Activated CD4-positive, alpha-beta T cell treated with anti-CD3 and anti-CD28 coated beads, Interleukin-2, amount 50 U/mL, for 16 hours (primary cell): ENCODE data around the gene GRID1.

Experiments
- DNase-seq: peaks from one replicate; pipeline ENCODE4 v3.0.0-alpha.2; 2020

Gene GRID1

DNA sequence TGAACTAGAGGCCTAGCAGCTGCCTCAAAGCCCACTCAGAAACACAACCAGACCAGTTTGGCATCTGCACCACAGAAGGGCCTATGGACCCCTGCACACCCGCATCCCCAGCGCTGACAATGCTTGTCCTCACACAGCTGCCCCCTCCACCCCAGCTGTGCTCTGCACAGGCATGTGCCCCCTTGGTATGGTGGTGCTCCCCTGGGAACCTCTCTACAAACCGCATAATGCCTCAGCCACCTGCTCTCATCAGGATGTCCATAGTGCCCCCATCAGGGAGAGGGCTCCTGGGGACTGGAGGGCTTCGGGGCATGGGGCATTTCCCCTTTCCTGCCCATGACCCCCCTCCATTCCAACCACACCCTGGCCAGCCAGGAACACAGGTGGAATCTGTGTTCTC, 347.5 kb downstream of the GRID1 start:
- DNase-seq, result no peak

DNA sequence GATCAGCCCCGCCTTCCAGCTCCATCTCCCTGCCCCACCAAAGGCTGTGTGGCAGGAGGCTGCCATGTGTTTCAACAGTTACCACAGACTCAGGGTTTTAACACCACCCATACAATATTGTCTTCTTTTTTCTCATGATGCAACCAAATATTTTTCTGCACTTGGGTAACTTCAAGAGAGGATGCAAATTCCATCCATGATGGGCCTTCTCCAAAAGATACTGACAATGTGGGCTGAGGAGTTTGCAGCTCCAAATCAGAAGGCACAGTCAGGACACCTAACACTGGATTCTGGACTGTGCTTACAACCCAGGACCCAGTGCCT, 347.9 kb downstream of the GRID1 start:
- DNase-seq, result no peak

DNA sequence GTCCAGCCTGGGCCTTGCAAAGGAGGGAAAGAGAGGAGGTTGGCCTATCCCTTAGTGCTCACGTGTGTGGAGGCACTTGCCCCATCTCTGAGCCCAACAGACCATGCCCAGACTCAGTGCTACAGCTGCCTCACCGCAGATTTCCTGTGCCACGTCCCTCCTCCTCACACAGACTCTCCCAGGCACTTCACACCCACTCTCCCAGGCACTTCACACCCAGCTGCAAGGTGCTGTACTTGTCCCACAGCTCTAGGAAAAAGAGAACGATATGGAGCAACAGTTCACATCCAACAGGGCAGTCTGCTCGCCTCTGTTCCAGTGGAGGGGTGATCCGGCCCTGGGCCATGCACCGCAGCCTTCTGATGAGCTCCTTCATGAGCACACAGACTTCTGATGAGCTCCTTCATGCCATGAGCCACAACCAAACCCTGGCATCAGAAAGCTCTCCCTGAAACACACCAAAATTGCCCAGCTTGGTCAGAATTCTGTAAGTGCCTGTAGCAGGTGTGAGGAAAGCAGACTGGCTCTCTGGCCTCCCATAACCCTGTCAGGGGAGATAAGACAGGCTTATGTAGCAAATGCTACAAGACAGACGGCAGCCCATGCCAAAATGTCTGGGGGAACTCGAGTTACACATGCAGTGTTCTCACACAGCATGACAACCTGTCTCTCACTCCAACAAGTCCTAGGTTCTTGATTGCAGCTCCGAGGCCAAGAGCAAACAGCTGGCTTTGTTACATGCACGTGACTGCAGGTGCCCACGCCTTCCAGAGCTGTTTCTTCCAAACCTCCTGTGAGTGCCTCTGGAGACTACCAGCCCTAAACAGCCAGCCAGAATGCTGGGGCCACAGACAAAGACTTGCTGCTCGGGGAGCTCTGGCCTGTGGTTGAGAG, 348.5 kb downstream of the GRID1 start:
- no peak for DNase-seq

DNA sequence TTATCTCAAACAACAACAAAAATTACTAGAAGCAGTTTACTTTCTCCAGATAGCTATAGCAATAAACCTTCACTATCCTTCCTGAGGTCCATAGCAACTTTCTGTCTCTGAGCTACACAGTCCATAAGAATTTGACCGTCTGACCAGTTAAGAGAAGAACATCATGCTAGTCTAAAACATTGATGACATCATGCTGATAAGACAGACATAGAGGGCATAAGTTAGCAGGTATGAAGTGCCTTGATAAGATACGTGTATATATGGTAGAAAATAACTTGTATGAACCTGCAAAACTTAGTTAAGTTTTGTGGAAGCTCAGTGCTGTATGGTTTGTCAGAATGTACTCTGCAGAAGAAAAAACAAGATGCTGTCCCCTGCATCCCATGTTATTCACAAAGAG, 353.0 kb downstream of the GRID1 start:
- no peak for DNase-seq

DNA sequence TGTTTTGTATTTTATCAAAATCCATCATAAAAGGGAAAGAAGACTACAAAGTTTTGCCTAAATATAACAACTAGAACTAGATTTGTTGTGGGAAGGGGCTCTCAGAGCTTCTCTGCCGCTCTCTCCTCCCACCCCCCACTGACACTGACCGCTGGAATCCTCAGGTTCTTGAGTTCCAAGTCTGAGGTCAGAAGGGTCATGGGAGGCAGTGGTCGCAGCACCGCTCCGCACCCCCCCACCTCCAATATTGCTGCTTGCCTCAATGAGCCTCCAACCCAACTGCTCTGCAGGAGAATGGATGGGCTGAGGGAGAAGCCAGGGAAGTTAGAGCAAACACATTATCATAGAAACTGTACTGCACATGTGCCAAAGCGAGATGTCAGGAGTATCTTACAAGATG, 359.4 kb downstream of the GRID1 start:
- DNase-seq, result no peak

DNA sequence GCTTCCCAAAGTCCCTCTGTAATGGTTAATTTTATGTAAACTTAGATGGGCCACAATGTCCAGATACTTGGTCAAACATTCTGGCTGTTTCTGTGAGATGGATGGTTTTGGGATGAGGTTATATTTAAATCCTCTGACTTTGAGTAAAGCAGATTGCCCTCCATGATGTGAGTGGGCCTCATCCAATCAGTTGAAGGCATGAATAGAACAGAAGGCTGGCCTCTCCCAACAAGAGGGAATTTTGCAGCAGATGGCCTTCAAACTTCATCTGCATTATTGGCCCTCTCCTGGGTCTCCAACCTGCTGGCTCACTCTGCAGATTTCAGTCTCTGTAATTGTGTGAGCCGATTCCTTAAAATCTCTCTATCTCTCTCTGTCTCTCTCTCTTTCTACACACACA, 362.3 kb downstream of the GRID1 start:
- DNase-seq, result no peak

DNA sequence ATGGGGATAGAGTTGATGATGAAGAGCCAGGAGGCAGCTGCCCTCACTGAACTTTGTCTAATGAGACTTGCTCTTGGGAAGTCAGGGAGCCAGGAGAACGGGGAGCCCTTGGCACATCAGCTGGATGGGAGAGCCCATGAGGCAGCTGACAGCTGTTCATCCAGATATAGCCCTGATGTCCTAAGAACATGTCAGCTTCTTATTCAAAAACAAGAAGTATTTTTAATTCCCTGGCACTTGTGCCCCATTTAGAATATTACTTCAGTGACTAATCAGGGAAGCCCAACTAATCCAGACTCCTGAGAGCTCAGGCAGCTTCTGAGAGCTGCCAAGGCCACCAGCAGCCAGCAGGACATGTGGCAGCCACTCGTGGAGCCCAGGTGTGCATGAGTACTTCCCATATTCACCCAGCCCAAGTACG, 363.4 kb downstream of the GRID1 start:
- no peak for DNase-seq

DNA sequence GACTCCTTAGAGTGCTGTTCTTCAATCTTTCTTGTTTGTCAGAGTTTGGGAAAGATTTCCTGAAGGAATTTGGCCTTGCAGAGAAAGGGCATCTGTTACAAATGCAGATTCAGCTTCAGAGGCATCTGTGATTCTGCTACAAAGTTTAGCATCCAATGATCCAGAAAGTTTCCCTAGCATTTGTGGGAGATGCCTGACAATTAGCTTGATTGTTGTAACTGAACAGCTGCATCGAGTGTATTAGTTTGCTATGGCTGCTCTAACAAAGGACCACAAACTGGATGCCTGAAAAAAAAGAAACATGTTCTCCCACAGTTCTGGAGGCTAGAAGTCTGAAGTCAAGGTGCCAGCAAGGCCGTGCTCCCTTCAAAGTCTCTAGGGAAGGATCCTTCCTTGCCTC, 365.1 kb downstream of the GRID1 start:
- no peak for DNase-seq

DNA sequence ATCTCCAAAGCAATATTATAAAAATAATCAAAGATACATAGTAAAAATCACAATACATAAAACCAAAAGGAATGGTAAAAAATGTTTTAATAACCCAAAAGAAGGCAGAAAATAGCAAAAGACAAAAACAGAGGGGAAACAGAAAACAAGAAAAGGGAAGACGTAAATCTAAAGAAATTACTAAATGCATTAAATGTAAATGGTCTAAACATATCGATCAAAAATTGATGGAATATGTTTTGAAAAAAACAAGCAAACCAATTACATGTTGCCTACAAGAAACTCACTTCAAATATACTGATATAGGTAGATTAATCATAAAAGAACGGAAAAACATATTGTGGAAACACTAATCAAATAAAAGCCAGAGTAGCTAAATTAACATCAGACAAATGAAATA, 369.1 kb downstream of the GRID1 start:
- no peak for DNase-seq

DNA sequence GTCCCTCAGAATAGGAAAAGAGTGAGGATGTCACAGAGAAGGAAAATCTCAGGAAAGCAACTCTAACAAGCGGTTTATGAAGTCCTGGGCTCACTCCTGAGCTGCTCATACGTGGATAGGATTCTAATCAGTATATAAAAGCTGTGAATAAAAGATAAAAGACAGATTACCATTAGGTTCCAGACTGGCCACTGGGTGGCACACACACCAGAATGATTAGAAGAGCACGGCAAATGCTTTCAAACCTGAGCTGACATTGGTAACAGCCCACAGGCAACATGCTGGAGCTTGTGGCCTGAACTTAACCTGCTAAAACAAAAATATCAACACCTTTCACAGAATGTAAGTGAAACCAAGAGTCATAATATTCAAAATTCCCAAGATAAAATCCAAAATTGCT, 370.8 kb downstream of the GRID1 start:
- peak; percentile 16 for DNase-seq

DNA sequence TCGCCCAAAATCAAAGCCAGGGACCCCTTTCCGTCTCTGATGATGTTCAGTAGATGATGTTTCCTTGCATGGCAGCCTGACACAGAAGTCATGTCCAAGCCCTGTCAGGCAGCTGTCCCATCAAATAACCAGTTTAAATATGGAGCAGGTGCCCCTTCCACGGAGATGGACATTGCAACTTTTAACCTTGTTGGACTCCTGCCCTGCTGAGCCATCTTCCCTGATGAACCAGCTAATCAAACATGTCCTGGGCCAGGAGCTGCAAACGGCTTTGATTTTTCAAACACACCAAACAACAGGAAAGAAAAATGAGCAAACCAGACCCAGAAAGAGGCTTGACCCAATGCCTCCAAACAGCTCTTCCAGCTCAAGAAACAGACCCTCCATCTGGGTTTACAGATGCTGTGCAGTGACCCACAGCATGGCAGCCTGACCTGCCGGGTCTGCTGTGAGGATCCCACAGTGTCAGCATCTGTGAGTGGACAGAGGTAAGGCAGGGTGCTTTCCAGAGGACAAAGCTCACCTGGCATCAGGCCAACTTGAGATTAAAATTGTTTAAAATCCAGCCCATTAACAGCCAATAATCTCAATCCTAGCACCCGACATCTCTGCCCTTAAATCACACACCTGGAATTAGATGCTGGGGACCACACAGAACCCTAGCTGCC, 372.6 kb downstream of the GRID1 start:
- DNase-seq, result no peak

DNA sequence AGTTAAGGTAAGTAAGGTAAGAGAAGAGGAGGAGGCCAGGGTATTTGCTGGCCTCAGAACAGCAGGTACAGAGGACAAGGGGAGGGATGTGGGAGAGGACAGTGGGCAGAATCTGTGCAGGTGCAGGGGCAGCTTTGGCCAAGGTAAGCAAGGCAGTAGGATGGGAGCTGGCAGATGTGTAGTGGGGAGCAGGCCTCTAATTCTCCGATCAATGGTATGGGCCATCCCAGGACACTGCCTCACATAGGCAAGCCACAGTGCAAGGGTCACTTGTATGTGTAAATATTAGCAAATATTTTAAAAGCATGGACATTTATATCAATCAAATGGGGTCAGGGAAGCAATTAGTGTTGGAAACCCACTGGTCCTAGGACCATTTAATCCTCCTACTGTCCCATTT, 373.5 kb downstream of the GRID1 start:
- DNase-seq, result no peak

DNA sequence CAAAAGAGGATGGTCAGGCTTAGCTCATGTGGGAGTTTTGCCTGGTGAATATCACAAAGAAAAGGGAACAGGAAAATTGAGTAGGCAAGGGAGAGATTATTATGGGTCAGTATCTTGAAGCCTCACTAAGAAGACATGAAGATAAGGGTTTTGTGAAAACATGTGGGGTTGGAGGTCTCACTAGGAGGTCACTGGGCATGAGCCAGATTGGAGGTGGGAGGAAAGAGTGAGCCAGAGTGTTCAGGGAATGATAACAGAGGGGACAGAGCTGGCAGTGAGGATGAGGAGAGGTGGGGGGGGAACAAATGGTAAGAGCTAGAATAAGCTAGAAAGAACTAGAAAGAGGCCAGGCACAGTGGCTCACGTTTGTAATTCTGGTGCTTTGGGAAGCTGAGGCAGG, 374.3 kb downstream of the GRID1 start:
- DNase-seq, result no peak

DNA sequence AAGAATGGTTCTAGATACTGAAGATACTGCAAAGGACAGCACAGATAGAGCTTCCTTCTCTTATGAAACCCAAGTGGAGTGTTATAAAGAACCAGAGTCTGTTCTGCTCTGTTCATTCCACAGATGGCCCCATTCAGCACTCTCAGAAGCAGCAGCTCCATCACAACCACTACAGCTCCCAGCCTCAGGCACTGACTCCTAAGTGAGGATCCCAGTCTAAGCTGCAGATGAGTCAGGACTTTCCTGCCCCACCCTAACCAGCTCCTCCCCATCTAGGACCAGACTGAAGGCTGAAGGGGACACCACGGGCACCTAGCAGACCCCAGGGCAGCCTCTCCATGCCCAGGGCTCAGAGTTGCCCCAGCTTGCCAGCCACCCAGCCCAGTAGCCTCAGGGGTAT, 379.8 kb downstream of the GRID1 start:
- DNase-seq, result no peak

DNA sequence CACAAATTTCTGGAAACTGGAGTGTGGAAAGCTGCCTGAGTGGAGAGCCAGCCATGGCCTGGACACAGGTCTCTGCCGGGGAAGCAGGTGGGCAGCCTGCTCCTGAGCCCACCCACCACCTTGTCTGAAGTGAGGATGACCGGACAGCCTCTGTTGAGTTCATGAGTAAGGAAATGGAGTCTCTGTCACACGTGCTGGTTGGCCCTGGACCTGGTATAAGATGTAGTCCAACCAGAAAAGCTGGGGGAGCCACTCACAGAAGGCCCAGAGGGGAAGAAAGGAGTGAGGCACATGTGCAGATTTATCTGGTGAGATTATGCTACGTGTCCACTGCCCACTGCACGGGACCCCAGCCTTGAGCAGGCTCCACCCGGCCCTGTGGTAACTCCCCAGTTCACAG, 383.5 kb downstream of the GRID1 start:
- no peak for DNase-seq

DNA sequence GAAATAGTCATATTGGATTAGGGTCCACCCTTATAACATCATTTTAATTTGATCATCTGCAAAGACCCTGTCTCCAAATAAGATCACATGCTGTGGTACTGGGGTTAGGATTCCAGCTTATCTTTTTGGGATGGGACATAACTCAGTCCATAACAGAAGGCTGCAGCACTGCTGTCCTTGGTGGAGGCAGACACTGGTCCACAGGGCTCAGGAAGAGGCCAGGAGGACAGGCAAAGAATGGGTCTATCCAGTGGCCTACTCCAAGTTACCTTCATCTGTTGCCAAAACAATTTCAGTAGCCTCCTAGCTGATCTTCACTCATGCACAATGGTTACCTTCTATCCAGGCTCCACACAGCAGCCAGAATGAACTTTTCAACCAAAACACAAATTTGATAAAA, 387.0 kb downstream of the GRID1 start:
- no peak for DNase-seq

DNA sequence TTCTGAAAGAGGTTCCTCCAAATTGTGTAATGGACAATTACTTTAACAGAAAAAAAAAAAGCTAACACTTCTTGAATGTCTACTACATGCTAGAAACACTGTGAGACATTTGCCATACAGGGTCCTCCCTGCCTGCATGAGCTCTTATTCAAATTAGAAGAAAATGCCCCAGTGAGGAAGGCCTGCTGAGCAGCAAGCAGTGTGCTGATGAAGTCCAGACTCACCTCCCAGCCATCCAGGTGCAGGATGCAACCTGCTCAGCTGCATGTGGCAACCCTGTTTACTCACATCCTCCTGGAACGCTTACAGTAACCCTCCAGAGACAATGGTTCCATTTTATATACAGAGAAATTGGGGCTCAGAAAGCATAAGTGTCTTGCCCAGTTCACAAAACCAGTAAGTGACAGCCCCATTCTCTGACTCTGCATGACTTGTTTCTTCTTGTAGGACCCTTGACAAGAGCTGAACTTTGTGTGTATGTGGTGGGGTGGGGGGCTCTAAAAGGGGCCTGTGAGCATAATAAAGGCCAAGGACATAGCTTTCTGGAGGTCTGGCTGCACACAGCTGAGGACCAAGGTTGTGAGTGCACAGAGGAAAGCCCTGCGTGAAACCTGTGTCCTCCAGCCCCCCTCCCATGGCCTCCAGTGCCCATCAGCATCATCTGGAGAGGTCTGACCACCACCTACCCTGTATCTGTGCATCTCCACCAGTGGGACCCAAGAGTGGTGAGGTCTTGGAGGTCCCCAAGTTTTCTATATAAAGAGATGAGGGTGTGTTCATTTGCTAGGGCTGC, 387.8 kb downstream of the GRID1 start:
- no peak for DNase-seq

DNA sequence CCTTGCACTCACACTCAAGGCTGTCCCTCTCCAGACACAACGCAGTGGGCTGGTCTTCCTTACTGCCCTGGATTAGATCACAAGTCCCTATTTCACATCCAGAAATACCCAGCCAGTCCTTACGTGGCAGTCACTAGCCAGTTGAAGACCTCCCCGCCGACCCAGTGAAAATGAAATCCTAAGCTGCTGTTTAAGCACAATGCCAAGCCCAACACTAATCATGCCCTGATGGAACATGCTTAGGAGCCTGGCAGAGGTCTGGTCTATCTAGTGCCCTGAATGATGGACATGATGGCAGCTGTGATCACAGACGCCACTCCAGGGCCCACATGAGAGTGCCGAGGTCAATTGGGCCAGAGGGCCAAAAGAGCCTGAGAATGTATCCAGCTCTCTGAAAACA, 389.0 kb downstream of the GRID1 start:
- no peak for DNase-seq

DNA sequence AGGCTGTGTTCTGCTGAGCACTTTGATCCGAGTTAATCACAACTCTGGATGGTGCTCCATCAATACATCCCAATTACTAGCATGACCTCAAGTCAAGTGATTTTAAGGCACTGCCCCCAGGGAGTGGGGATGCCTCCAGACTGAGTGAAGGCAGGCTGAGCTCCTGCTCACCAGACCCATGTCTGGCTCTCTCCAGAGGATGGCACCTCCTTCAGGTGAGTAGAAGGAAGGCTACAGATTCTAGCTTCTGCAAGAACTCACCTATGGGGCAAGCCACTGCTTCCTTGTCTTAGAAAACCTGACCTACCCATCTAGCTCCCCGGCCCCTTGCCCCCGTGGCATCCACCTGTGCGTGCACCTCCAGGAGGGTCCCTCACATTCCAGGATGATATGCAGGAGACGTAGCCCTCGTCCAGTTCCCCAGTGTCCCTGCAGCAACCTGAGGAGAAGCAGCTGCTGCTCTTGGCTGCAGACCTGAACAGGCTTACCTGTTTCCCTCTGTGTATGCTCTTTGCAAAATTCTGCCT, 390.3 kb downstream of the GRID1 start:
- no peak for DNase-seq

DNA sequence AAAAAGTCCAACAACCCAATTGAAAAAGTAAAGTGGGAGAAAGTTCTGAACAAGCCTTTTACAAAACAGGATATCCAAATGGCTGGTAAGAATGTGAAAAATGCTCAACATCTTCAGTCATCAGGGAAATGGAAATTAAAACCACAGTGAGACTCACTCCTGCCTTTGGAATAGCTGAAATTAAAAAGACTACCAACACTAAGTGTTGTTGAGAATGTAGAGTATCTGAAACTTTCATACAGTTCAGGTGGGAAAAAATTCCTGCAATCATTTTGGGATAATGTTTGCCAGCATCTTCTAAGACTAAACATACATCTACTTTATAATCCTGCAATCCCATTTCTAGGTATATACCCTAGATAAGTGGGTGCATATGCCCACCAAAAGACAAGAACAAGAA, 395.1 kb downstream of the GRID1 start:
- DNase-seq, result no peak

DNA sequence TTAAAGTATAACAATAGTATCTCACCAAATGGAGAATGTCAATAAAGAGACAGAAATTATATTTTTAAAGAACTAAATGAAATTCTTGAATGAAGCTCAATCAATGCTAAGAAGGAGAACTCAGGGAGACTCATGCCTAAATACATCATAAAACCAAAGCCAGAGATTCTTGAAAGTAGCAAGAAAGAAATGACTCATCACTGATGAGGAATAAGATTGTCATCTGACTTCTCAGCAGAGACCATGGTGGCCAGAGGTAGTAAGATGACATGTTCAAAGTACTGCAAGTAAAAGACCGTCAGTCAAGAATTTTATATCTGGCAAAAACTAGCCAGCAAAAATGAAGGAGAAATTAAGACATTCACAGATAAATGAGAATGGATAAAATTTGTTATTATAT, 399.0 kb downstream of the GRID1 start:
- peak; percentile 63 for DNase-seq

DNA sequence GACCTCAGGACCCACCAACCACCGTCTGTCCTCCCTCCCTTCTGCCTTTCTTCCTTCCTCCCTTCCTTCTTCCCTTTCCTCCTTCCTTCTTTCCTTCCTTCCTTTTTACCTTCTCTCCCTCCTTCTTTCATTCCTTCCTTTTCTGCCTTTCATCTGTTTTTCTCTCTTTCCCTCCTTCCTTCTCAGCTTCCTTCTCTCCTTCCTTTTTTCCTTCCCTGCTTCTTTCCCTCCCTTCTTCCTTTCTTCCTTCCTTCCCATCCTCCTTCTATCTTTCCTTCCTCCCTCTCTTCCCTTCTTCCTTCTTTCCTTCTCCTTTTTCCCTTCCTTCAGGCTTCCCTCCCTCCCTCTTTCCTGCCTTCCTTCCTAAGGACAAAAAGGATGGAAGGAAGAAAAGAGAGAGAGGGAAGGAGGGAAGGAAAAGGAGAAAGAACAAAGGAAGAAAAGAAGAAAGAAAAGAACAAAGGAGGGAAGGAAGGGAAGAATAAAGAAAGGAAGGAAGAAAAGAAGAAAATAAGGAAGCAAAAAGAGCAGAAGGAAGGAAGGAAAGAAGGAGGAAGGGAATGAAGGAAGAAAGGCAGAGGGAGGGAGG, 405.0 kb downstream of the GRID1 start:
- no peak for DNase-seq

DNA sequence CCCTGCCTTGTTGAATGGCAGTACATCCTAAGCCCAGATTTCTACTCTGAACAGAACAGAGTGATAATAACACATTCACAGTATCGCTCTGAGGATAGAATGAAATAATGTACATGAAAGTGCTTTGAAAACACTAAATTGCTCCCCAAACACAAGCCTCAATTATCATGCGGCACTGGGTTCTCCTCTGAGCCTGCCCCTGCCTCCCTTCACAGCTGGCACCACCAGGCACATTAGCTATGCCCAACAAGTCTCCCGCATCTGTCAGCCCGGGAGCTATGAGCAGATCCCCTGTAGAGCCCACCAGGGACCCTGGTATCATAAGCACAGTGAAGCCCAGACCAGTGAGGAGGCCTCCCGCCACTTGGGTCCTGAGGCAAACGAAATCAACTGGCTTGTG, 405.5 kb downstream of the GRID1 start:
- no peak for DNase-seq
